RKO (cell line): ENCODE data around the gene PAPPA2.
"Not testable (repeated sequence)": the region's sequence is repeated elsewhere in the genome, so short reads cannot be mapped to it uniquely, and the experiment has no call there.

Source experiments
- DNase-seq: peaks from one replicate; pipeline ENCODE4 v3.0.0-alpha.2; 2016; ENCODE audit warnings: low spot score

The PAPPA2 gene, protein sequence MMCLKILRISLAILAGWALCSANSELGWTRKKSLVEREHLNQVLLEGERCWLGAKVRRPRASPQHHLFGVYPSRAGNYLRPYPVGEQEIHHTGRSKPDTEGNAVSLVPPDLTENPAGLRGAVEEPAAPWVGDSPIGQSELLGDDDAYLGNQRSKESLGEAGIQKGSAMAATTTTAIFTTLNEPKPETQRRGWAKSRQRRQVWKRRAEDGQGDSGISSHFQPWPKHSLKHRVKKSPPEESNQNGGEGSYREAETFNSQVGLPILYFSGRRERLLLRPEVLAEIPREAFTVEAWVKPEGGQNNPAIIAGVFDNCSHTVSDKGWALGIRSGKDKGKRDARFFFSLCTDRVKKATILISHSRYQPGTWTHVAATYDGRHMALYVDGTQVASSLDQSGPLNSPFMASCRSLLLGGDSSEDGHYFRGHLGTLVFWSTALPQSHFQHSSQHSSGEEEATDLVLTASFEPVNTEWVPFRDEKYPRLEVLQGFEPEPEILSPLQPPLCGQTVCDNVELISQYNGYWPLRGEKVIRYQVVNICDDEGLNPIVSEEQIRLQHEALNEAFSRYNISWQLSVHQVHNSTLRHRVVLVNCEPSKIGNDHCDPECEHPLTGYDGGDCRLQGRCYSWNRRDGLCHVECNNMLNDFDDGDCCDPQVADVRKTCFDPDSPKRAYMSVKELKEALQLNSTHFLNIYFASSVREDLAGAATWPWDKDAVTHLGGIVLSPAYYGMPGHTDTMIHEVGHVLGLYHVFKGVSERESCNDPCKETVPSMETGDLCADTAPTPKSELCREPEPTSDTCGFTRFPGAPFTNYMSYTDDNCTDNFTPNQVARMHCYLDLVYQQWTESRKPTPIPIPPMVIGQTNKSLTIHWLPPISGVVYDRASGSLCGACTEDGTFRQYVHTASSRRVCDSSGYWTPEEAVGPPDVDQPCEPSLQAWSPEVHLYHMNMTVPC (N-terminal part only)

DNA sequence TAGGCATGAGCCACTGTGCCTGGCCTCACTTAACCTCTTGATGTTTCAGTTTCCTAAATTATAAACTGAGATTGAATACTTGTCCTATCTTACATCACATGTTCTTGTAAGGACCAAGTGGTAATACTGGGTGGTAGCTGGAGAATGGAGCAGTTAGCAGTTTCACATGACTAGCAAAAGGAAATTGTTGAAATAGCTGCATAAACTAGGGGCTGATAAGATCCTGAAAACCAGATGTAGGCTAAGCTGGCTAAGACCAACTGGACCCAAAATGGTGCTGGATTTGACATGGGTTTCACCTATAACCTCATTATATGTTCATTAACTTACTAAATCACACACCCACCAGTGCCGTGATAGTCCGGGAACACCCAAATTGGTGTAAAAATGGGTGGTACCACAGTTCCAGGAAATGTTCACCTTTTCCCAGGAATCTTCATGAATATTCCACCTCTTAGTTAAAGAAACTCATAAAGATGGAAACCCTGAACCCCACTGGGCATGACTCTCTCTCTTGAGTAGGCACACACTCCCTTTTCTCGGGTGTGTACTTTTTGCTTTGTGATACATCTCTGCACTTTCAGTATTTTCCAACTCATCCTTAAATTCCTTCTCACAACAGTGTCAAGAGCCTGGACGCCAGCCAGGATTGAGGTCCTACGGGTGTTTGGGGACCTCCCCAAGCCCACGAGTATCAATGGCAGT lies at the start of gene PAPPA2:
Gene PAPPA2, plus strand, starts transcription at position 502 of the 705 bp plus-strand sequence. CDS start 93,148 bp downstream, outside the sequence.
- no peak for DNase-seq

DNA sequence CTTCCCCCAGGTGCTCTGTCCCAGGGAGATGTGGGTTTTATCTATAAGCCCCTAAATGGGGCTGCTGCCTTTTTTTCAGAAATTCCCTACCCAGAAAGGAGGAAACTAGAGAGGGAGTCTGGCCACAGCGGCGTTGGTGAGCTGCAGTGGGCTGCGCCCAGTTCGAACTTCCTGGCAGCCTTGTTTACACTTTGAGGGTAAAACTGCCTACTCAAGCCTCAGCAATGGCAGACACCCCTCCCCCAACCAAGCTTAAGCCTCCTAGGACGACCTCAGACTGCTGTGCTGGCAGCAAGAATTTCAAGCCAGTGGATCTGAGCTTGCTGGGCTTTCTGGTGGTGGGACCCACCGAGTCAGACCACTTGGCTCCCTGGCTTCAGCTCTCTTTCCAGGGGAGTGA lies 46.2 kb upstream of the PAPPA2 start:
- no peak for DNase-seq

GRCh38 chr1:176419608-176420007 lies 43.4 kb upstream of the PAPPA2 start:
- DNase-seq = not testable (repeated sequence)

DNA sequence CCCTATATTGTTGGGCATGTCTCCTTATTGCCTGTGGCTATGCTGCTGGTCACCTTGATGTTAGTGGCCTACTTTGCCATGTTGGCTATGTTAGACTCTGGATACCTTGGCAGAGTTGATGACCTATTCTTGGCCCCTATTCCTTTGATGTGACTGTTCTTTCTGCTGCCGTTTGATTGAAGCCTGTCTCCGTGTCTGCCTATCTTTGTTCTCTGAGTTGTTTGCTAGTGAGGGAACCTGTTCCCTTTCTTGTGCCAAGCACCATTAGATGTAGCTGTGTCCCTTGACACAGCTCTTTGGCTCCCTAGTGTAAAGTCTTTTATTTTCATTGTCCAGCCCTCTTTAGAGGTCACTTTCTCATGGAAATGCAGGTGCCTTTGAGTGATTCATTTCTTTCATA lies 28.7 kb upstream of the PAPPA2 start:
- DNase-seq = no peak

DNA sequence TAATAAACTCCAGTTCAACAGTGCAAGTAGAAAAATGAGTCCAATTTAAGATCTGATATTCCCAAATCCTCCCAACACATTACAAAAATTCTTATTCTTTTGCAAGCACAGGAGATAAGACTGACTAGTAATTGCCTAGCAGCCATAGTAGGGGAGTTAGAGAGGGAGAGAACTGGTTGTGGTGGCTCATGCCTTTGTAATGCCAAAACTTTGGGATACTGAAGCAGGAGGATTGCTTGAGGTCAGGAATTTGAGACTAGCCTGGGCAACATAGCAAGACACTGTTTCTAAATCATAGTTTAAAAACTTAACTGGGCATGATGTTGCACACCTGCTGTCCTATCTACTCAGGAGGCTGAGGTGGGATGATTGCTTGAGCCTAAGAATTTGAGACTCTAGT lies 26.7 kb upstream of the PAPPA2 start:
- no peak for DNase-seq

DNA sequence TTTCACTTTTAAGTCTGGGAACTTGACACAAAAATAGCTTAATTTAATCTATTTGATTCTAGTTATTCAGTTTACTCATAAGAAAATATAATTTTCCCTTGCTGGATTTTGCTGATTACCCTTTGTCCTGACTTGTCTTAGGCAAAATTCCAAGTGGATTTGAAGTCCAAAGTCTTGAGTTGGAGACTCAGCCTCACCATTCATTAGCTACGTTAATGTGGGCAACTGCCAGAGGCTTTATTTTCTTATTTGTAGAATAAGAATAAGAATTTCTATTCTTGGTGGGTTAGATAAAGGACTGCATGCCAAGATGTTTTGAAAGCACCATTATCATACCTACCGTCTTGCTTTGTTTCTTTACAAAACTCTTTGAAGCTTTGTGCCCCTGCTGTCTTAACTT lies 22.8 kb upstream of the PAPPA2 start:
- no peak for DNase-seq

DNA sequence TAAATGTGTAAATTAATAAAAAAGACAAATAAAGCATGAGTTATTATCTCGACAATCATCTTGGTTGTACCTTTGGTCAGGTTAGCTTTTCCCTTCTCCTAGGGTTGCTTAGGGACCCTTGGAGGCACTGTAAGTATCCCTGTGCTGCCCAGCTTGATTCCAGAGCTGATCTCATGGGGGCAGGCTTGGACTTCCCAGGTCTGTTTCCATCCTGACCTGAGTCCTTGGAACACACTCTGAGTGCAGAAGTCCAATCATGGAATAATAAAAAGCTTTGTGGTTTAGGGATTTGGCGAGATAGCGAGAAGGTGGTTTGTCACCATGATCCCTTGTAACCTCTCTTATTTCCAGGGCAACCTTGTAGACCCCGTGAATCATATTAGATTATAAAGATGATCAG lies 18.7 kb upstream of the PAPPA2 start:
- DNase-seq = no peak

DNA sequence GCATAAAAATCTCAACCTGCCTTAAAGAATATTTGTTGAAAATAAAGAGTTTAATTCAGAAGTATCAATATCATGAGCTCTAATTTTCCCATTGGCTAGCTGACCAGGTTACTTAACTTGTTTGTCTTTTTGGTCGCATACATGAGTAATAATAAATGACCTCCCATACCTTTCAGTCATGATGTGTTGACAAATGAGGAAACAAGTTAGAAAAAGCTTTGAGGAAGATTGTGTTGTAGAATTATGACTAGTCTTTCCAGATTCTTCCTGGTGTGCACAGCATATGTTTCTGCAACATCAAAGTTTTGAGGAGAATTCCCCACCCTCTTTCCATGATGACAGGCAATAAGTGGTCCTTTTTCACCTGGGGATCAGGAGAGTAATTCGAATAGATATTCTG lies 17.6 kb upstream of the PAPPA2 start:
- no peak for DNase-seq

GRCh38 chr1:176448340-176448739 lies 14.6 kb upstream of the PAPPA2 start:
- DNase-seq = no peak

GRCh38 chr1:176450526-176450925 lies 12.4 kb upstream of the PAPPA2 start:
- peak; percentile 18 for DNase-seq

GRCh38 chr1:176451741-176452140 lies 11.2 kb upstream of the PAPPA2 start:
- DNase-seq = not testable (repeated sequence)

DNA sequence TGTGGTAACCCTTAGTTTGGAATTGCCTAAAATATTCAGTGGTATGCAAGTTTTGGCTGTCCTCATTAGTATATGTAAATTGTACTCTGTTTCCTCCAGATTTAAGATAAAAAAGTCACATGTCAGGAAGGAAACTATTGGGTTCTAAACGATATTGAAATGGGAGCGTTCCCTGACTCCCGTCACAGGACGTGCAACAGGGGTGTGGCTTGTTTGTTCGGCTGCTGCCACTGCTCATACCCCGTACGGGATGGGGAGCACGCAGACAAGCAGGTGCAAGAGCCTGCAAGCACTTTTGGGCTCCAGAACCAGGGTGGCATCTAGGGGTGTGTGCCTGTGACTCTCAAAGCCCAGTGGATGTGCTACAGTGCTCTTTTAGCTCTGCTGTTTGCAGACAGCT lies 6.2 kb upstream of the PAPPA2 start:
- DNase-seq = no peak

- no peak for DNase-seq
Measured at GRCh38 chr1:176460544-176461336, 2.2 kb upstream of the PAPPA2 start.

DNA sequence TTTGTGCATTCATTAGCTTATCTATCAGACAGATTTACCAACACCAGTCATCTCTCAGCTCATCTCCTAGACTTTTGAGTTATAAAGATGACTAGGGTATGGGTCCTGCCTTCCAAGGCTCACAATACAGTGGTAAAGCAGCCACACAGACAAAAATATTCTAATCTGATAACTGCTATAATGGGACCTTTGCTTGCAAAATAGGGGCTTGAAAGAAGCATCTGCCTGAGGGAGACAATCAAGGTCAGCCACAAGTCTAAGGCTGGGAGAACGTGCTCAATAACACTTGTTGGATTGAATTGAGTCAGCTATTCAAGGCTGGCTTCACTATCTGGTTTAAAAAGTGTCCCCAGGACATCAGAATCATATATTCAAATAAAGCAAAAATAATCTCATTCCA lies 1.4 kb upstream of the PAPPA2 start:
- DNase-seq = no peak

DNA sequence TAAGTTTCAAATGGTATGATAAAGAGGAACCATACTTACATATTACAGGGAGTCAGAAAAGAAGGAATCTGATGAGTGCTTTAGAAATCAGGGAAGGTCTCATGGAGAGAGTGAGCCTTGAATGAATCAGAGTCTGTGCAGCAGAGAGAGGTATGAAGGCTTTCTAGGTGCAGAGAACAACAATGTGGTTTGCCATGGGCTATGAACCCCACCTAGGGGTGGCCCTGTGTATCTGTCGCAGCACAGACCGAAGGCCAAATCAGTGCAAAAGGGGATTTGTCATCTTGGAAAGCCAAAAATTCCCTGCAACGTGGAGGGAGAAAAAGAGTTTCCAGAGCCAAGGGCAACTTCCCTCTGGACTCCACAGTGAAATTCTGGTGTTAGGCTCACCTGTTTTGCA lies 3.5 kb downstream of the PAPPA2 start:
- peak; percentile 61 for DNase-seq

DNA sequence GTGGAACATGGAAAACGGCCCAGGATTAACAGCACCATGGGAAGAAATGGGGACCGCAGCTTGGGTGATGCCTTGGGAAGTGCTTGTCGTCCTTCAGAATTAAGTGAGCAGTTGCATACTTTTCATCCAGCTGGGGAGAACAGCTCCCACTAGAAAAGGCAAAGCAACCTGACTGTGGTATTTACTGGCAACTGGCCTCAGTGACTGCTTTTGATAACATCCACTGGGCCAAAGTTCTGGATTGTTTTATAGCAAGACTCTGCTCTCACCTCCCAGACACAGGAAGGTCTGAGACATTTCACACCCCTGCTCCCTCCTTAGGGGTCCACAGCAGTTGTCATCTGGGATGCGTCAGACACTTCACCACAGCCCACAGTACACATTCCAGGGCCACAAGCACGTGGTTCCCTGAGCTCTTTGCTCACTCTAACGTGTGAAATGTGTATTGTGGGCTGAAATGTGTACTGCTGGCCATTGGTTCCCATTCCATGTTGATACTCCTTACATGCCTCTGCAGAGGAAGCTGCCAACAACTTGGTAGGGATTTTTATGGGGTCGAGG lies 6.6 kb downstream of the PAPPA2 start:
- no peak for DNase-seq

DNA sequence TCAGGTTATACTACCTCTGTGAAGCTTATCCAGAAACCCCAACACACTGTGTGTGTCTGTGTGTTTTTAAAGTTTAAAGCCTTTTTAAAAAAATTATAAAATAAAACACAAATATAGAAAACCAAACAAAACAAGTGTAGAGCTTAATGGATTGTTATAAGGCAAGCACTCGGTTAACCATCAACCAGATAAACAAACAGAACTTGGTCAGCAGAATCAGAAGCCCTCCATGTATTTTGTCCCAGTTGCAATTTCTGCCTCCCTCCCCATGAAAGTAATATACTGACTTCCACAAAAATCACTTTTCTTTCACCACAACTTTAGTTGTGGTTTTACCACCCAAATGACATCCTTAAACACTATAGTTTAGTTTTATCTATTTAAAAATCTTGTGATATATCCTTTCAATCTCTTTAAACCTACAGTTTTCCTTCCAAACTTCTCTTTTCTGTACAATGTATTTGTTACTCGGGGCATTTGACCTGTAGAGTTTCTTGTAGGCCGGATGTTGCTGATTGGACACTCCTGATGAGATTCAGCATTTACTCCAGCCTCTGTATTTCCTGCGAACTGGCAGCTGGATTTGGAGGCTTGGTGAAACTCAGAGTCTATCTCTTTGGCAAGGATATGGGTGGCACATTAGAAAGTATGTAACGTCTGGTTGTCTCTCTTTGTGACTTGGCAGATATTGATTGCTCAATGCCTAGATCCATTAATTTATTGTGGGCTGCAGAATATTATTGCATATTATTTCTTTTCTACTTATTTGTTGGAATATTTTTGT lies 8.6 kb downstream of the PAPPA2 start:
- DNase-seq = no peak

DNA sequence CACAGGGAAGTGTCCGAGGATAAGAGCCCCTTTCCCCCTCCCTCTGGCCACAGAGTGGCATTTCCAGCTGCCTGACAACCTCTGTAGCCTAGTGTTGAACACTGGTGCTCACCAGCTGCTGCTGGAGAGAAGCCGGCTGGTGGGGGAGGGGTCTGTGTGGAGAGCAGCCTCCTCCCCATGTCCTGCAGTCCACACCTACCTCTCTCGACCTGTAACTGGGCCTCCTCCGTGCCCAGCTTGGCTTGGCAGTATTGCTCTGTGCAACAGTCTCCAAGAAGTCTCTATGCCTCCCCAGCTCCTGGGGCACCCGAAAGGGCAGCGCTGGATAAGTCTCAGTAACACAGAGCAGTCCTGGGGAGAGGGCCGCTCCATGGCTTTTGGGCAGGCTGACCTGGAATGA lies 17.0 kb downstream of the PAPPA2 start:
- no peak for DNase-seq

- DNase-seq = no peak
Measured at GRCh38 chr1:176480750-176481149, 17.8 kb downstream of the PAPPA2 start.

DNA sequence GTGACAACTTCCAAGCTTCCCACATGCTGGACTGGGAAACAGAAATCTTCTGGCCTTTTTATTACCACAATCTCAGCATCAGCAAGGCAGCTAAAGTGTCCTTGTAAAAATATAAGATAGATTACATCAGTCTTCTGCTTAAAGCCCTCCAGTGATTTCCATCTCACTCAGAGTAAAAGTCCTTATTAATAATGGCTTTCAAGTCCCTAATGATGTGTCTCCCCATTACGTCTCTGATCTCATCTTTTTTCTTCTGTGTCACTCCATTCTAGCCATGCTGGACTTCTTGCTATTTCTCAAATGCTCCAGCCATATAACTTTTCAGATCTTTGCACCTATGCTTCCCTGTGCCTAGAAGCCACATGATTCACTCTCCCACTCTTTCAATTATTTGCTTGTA lies 22.1 kb downstream of the PAPPA2 start:
- no peak for DNase-seq
